Anterior cingulate cortex (tissue), 58 donors: Measurements from ENCODE around the gene NLRP7.
"Not testable (repeated sequence)": the region's sequence is repeated elsewhere in the genome, so short reads cannot be mapped to it uniquely, and the experiment has no call there.

Experiments used
- DNase-seq, 58 donors: peaks; one replicate each; lab custom pipeline; 2025; lab: John Stamatoyannopoulos, UW

Gene NLRP7

DNA sequence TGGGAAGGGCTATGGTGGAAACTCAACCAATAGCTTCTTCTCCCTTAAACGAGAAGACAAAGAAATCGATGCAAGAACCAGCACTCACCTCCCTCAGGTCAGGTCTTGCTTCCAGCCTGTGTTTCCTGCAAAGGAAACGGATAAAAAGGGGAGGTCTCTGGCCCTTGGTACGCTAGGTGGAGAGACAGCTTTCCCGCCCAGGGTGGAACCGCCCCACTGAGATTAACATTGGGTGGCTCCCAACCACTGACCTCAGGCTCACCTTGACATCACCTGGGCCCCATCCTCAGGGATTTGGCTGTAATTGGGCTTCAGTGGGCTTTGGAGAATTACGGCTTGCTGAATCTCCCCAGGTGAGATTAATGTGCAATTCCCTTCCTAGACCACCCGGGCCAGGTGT is at the start of gene NLRP7:
Gene NLRP7, minus strand, starts transcription at position 150 of the 400 bp plus-strand sequence.
- no peak for DNase-seq

DNA sequence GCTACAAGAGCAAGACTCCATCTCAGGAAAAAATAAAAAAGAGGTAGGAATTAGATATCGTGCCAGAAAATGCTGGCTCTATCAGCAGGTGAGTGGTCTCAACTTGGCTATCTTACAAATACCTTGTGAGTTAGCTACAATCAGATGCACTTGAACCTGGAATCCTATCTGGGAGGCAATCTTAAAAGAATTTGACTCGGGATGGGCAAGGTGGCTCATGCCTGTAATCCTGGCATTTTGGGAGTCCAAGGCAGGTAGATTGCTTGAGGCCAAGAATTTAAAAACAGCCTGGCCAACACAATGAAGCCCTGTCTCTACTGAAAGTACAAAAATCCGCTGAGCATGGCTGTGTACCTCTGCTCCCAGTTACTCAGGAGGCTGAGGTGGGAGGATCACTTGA is 48.2 kb upstream of the NLRP7 start:
- no peak for DNase-seq

DNA sequence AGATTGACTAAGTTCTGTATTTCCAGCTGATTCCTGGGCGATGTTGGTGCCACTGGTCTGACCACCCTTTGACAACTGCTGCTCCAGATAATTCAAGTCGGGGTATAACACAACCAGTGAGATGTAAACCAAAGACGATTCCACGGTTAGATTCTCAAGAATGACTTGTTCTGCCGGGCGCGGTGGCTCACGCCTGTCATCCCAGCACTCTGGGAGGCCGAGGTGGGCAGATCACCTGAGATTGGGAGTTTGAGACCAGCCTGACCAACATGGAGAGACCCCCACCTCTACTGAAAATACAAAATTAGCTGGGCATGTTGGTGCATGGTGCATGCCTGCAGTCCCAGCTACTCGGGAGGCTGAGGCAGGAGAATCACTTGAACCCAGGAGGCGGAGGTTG is 42.2 kb upstream of the NLRP7 start:
- not testable (repeated sequence) for DNase-seq

DNA sequence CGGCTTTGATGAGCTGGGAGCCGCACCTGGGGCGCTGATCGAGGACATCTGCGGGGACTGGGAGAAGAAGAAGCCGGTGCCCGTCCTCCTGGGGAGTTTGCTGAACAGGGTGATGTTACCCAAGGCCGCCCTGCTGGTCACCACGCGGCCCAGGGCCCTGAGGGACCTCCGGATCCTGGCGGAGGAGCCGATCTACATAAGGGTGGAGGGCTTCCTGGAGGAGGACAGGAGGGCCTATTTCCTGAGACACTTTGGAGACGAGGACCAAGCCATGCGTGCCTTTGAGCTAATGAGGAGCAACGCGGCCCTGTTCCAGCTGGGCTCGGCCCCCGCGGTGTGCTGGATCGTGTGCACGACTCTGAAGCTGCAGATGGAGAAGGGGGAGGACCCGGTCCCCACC is 35.2 kb upstream of the NLRP7 start:
- DNase-seq: not testable (repeated sequence)

DNA sequence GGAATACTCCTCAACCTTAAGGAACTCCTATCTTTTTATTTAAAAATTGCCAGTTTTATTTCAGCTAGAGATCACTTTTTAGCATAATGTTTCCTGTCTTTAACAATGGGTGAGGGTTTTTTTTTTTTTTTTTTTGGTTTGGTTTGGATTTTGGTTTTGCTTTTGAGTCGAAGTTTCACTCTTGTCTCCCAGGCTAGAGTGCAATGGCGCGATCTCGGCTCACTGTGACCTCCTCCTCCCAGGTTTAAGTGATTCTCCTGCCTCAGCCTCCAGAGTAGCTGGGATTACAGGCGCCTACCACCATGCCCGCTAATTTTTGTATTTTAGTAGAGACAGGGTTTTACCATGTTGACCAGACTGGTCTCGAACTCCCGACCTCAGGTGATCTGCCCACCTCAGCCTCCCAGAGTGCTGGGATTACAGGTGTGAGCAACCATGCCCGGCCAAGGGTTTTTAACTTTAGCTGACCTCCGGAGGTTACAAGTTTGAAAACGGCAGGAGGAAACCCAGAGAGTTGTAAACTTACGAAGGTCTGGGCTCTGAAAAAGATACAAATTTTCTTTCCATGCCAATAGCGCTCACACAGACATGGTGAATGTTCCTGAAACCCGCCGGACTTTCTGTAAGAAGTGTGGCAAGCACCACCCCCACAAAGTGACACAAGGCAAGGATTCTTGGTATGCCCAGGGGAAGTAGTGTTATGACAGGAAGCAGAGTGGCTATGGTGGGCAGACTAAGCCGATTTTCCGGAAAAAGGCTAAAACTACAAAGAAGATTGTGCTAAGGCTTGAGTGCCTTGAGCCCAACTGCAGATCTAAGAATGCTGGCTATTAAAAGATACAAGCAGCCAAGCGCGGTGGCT is 26.1 kb upstream of the NLRP7 start:
- DNase-seq: not testable (repeated sequence)

DNA sequence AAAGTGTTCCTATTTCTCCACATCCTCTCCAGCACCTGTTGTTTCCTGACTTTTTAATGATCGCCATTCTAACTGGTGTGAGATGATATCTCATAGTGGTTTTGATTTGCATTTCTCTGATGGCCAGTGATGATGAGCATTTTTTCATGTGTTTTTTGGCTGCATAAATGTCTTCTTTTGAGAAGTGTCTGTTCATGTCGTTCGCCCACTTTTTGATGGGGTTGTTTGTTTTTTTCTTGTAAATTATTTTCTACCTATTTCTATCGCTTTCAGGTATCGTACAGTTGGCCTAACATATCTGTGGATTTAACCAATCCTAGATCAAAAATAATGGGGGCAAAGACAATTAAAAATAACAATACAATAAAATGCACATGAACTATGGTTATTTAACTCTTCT is 24.1 kb upstream of the NLRP7 start:
- DNase-seq: not testable (repeated sequence)

DNA sequence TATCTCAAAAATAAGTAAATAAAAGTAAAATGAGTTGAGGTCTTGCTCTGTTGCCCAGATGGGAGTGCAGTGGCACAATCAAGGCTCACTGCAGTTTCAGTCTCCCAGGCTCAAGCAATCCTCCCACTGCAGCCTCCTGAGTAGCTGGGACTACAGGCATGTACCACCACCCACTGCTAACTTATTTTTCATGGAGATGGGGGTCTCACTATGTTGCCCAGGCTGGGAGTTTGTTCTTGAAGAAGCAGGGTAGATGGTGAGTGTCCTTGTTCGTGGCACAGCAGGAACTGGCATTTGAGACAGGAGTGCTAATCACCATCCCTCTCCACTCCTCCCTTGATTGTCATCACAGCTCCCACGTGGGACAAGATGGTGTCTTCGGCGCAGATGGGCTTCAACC is 22.3 kb upstream of the NLRP7 start:
- no peak for DNase-seq

DNA sequence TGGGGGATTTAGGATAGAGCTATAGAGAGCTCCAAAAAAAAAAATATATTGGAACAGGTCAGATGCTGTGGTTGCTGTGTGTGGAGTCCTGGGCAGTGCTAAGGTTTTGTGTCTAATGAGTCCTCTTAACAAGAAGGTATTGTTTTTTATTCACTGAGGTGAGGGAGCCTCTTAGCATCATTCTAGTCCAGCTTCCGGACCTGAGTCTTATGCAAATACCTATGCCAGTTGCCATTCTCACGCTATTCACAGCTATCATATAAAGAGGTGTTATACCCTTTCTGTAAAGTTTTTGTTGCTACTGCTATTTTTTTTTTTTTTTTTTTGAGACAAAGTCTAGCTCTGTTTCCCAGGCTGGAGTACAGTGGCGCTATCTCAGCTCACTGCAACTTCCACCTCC is 20.3 kb upstream of the NLRP7 start:
- no peak for DNase-seq

DNA sequence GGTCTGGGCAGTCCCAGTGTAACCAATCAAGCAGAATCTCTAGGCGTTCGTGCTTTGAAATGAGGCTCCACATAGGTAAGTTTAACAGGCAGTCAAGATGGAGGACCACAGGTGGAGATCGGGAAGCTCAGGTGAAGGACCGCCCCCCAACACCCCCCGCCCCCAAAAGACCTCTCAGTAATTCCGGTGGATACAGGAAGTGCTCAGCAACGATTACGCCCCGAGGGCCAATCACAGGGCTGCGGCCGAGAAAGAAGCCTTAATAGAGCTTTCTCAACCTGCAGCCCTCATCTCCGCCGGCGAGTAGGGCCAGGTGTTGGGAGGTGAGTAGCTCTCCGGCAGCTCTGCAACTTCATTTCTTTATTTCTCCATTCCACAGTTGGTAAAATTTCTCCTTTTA is 17.7 kb upstream of the NLRP7 start:
- not testable (repeated sequence) for DNase-seq

DNA sequence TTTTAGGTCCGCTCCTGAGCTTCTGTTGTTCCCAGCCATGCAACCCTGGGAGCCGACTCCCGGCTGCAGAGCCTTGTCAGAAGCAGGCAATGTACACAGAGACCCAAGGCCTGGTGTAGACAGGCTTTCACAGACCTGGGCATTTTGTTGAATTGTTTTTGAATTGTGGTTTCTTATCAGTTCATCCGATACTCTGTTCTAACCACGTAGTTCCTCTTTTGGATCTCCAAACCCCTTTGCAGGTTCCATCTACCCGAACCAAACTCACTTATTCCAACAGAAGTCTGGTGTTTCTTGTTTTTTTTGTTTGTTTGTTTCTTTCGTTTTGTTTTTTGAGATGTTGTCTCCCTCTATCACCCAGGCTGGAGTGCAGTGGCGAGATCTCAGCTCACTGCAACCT is 12.5 kb upstream of the NLRP7 start:
- no peak for DNase-seq

DNA sequence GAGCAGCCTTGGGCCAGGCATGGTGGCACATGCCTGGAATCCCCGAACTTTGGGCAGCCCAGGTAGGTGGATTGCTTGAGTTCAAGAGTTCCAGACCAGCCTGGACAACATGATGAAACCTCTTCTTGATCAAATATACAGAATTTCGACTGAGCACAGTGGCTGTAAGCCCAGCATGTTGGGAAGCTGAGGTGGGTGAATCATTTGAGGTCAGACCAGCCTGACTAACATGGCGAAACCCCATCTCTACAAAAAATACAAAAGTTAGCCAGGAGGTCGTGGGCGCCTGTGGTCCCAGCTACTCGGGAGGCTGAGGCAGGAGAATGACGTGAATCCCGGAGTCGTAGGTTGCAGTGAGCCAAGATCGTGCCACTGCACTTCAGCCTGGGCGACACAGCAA is 8.0 kb upstream of the NLRP7 start:
- DNase-seq: no peak

DNA sequence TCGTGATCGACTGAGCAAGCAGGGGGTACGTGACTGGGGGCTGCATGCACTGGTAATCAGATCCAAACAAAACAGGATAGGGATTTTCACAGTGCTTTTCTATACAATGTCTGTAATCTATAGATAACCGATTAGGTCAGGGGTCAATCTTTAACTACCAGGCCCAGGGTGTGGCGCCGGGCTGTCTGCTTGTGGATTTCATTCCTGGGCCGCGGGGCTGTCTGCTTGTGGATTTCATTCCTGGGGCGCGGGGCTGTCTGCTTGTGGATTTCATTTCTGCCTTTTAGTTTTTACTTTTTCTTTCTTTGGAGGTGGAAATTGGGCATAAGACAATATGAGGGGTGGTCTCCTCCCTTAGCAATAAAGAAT is 6.0 kb upstream of the NLRP7 start:
- DNase-seq: not testable (repeated sequence)

DNA sequence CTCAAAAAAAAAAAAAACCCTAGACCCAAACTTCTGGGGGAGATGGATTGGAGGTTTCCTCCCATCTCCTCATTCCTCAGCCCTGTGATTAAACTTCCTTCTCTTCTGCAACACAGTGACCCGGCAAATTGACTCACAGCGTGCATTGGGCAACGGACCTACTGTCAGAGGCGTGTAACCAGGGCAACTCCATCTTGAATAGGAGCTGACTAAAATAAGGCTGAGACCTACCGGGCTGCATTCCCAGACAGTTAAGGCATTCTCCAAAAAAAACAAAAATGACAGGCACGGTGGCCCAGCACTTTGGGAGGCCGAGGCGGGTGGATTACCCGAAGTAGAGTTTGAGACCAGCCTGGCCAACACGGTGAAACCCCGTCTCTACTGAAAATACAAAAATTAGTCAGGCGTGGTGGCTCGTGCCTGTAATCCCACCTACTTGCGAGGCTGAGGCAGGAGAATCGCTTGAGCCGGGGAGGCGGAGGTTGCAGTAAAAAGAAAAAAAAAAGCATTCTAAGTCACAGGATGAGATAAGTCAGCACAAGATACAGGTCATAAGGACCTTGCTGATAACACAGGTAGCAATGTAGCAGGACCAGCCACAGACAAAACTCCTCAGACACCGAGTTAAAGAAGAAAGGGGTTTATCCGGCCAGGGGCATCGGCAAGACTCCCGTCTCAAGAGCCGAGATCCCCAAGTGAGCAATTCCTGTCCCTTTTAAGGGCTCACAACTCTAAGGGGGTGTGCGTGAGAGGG is 5.4 kb upstream of the NLRP7 start:
- DNase-seq: peak in 48 of 58 donors; percentile 1 to 75 (median 26)

DNA sequence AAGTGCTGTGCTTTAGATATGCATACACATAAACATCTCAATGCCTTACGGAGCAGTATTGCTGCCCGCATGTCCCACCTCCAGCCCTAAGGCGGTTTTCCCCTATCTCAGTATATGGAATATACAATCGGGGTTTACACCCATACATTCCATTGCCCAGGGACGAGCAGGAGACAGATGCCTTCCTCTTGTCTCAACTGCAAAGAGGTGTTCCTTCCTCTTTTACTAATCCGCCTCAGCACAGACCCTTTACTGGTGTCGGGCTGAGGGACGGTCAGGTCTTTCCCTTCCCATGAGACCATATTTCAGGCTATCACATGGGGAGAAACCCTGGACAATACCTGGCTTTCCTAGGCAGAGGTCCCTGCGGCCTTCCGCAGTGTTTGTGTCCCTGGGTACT is 3.2 kb upstream of the NLRP7 start:
- not testable (repeated sequence) for DNase-seq

DNA sequence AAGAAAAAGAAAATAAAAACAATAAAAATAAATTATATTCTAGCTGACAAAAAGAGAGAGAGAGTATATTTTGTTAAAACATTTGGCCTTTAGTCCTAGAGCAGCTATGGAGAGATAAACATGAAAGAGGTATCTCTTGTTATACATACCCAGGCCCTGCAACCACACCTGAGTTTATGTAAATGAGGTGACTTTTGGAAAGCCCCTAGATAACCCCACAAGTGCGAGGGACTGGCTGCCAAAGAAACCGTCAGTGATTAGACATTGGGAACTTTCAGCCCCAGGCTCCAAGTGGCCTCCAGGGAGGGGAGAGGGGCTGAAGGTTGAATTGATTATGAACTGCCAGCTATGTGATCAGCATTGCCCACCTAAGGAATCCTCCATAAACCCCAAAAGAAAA is 2.1 kb upstream of the NLRP7 start:
- no peak for DNase-seq

DNA sequence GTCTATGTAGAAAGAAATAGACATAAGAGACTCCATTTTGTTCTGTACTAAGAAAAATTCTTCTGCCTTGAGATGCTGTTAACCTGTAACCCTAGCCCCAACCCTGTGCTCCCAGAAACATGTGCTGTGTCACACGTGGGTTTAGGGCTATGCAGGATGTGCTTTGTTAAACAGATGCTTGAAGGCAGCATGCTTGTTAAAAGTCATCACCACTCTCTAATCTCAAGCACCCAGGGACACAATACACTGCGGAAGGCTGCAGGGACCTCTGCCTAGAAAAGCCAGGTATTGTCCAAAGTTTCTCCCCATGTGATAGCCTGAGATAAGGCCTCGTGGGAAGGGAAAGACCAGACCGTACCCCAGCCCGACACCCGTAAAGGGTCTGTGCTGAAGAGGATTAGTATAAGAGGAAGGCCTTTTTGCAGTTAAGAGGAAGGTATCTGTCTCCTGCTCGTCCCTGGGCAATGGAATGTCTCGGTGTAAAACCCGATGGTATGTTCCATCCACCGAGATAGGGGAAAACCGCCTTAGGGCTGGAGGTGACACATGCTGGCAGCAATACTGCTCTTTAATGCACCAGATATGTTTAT is 3.5 kb downstream of the NLRP7 start:
- not testable (repeated sequence) for DNase-seq

DNA sequence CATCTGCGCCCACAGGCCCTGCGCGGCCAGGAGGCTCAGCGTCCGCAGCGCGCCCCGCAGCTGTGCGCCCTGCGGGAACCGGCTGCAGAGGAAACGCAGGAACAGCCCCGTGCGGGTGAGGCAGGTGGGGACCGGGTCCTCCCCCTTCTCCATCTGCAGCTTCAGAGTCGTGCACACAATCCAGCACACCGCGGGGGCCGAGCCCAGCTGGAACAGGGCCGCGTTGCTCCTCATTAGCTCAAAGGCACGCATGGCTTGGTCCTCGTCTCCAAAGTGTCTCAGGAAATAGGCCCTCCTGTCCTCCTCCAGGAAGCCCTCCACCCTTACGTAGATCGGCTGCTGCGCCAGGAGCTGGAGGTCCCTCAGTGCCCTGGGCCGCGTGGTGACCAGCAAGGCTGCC is 7.8 kb downstream of the NLRP7 start:
- not testable (repeated sequence) for DNase-seq

DNA sequence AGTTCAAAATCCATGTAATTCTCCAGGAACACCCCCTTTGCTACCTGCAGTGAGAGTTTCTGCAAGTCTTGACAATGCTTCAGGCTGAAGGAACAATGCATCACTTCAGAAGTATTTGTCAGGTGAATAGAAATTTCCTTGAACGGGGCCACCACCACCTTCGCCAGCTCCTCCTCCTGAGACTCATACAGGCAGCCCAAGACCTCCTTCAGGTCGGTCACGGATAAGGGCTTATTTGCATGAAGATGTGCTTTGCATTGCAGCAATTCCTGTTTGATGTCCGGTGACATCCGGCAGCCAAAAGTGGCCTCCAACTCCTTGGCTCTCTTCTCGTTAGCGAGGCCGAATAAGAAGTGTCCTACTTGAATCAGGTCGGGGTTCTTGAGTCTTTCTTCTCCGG is 8.4 kb downstream of the NLRP7 start:
- DNase-seq: no peak

DNA sequence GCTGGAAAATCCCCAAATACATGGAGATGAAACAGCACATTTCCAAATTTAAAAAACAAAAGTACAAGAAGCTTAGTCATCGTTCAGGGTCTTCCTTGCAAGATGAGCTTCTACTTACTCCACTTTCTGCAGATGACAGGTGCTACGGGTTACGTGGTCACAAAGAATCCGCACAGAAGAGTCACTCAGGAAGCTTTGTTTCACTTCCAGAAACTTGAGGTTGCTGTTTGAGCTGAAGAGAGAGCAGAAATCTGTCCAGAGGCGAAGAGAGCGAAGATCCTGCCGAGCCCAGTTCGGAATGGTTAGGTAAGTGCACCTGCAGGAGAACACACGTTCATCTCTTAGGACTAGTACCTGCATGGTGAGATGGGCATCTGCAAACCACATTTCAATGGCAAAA is 9.4 kb downstream of the NLRP7 start:
- DNase-seq: no peak

DNA sequence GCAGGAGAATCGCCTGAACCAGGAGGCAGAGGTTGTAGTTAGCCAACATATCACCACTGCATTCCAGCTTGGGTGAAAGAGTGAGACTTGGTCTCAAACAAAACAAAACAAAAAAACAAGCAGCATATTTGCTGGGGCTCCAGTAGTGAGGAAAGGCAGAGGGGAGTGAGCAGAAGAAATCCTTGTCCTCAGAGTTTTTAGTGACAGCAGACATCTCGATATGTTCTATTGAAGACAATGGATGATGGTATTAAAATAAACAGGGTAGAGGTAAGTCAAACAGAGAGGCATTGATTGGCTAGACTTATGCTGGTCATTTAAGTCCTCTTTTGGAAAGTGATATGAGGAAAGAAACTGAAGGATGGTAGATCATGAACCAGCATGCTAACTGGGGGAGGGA is 19.0 kb downstream of the NLRP7 start:
- no peak for DNase-seq

DNA sequence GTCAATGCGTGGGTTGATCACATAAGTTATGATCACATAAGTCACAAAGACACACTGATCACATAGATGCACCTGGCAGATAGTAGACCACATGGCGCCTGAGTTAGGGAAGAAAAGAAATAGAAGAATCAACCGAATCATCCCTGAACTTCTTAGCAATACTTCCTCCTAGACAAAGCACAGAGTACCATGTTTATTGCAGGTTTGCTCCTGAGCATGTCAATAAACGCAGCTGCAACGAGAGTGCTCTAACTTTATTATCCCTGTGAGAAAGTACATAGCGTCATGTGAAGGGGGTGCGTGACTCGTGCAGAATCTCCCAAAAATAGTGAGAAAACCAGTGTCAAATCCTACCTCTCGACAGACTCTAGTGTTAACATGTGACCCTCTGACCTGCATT is 24.1 kb downstream of the NLRP7 start:
- no peak for DNase-seq

DNA sequence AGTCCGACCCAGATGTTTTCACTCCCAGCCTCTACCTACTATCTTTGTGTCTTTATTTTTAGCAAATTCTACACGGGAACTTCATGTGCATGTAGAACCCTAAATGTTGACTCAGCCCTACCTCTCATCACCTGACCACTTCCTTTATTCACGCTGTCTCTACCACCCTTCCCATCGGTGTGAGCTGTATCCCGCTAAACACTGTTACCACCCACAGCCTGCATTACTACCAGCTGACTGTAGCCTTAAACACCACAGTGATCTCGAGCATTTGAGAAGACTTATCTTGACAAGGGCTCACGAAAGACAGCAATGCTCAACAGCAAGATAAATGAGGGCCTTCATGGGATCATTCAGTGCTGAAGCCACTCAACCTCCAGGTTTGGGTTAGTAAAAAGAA is 26.2 kb downstream of the NLRP7 start:
- DNase-seq: no peak
